Liver (tissue), 9 donors: ENCODE measurements around the gene RHOV. TPM values are rescaled to one million over a fixed set of nuclear protein-coding genes. Genes with fewer than 3 reads are reported as not detected.

ENCODE experiments used
- DNase-seq: peaks from one replicate; pipeline ENCODE4 v3.0.0-alpha.2; 2017; ENCODE audit warnings: low spot score
- H3K27ac ChIP-seq, 2 donors: one replicate each; pipeline ENCODE4 v1.7.0; 2013; ENCODE audit warnings: inconsistent platforms in 2 of 2, low read length in 2 of 2, control low read depth in 1 of 2, low read depth in 1 of 2, mild to moderate bottlenecking in 1 of 2
- H3K27me3 ChIP-seq, 4 donors: one replicate each; pipeline versions ENCODE4 v1.6.1 to v1.7.0; 2013; ENCODE audit warnings: low read length in 3 of 4, inconsistent platforms in 1 of 4, mild to moderate bottlenecking in 1 of 4, moderate library complexity in 1 of 4; ENCODE audit not compliant: control insufficient read depth in 4 of 4, insufficient read depth in 4 of 4
- H3K36me3 ChIP-seq, 4 donors: one replicate each; pipeline versions ENCODE4 v1.6.1 to v1.7.0; 2013; ENCODE audit warnings: low read length in 3 of 4, mild to moderate bottlenecking in 3 of 4, low read depth in 1 of 4, moderate library complexity in 1 of 4; ENCODE audit not compliant: control insufficient read depth in 4 of 4, insufficient read depth in 3 of 4
- H3K4me1 ChIP-seq, 4 donors: one replicate each; pipeline versions ENCODE4 v1.6.1 to v1.7.0; 2013; ENCODE audit warnings: low read length in 3 of 4, mild to moderate bottlenecking in 3 of 4, moderate library complexity in 1 of 4; ENCODE audit not compliant: control insufficient read depth in 4 of 4, insufficient read depth in 4 of 4
- H3K4me3 ChIP-seq, 3 donors: one replicate each; pipeline versions ENCODE4 v1.6.1 to v1.7.0; 2013; ENCODE audit warnings: low read length in 3 of 3, control low read depth in 1 of 3, low read depth in 1 of 3, mild to moderate bottlenecking in 1 of 3
- H3K9ac ChIP-seq, 2 donors: one replicate each; pipeline ENCODE4 v1.7.0; 2013; ENCODE audit warnings: low read length in 2 of 2, mild to moderate bottlenecking in 2 of 2, moderate library complexity in 2 of 2, control low read depth in 1 of 2, low read depth in 1 of 2
- H3K9me3 ChIP-seq, 4 donors: one replicate each; pipeline versions ENCODE4 v1.6.1 to v1.7.0; 2013; ENCODE audit warnings: low read length in 3 of 4; ENCODE audit not compliant: control insufficient read depth in 4 of 4
- EGR1 ChIP-seq, 2 donors: IDR thresholded peaks; 2 replicates each; pipeline ENCODE4 v1.6.1; 2016 to 2018; ENCODE audit warnings: antibody characterized with exemption in 2 of 2, low read depth in 2 of 2
- FOXA1 ChIP-seq: IDR thresholded peaks from 2 replicates; pipeline ENCODE4 v1.6.1; 2016; ENCODE audit warnings: antibody characterized with exemption
- FOXA2 ChIP-seq: IDR thresholded peaks from 2 replicates; pipeline ENCODE4 v1.6.1; 2016; ENCODE audit warnings: antibody characterized with exemption
- HNF4A ChIP-seq, 2 donors: conservative IDR thresholded peaks; 2 replicates each; pipeline ENCODE4 v1.6.1; 2016; ENCODE audit warnings: antibody characterized with exemption in 2 of 2, mild to moderate bottlenecking in 2 of 2
- HNF4G ChIP-seq: IDR thresholded peaks from 2 replicates; pipeline ENCODE4 v1.6.1; 2016; ENCODE audit warnings: antibody characterized with exemption
- JUND ChIP-seq, 2 donors: IDR thresholded peaks; 2 replicates each; pipeline ENCODE4 v1.6.1; 2016; ENCODE audit warnings: antibody characterized with exemption in 2 of 2
- NR2F2 ChIP-seq: IDR thresholded peaks from 2 replicates; pipeline ENCODE4 v1.6.1; 2016; ENCODE audit warnings: antibody characterized with exemption
- RAD21 ChIP-seq, 2 donors: IDR thresholded peaks; 2 replicates each; pipeline ENCODE4 v1.6.1; 2016; ENCODE audit warnings: antibody characterized with exemption in 2 of 2, mild to moderate bottlenecking in 2 of 2
- RXRA ChIP-seq, 2 donors: IDR thresholded peaks; 2 replicates each; pipeline ENCODE4 v1.6.1; 2017 to 2018; ENCODE audit warnings: antibody characterized with exemption in 2 of 2, mild to moderate bottlenecking in 1 of 2
- SP1 ChIP-seq: IDR thresholded peaks from 2 replicates; pipeline ENCODE4 v1.6.1; 2018; ENCODE audit warnings: antibody characterized with exemption, mild to moderate bottlenecking
- TAF1 ChIP-seq: conservative IDR thresholded peaks from 2 replicates; pipeline ENCODE4 v1.6.1; 2016; ENCODE audit warnings: antibody characterized with exemption, mild to moderate bottlenecking
- YY1 ChIP-seq: IDR thresholded peaks from 2 replicates; pipeline ENCODE4 v1.6.1; 2016; ENCODE audit warnings: antibody characterized with exemption, mild to moderate bottlenecking
- WGBS: extraction: QIAGEN DNeasy Blood & Tissue Kit; methylation state at CpG from one replicate; pipeline ENCODE4 v1.1.7; 2013; 5-methylcytosine and 5-hydroxymethylcytosine counted together
- polyA plus RNA-seq, 2 donors: library from polyadenylated mRNA; stranded (reverse) in 1 of 2; unstranded in 1 of 2; fragments of 200-250 nt in 1 of 2; fragments of >200 nt in 1 of 2; fragmentation: Nextera tagmentation in 1 of 2; extraction: Ambion mirVana in 1 of 2; gene quantifications; one replicate each; pipeline versions ENCODE4 v1.2.1 to v1.2.3, GENCODE V29; 2013 to 2015
- total RNA-seq, 2 donors: library from RNA; depleted of rRNA; stranded (reverse); fragments of >200 nt; gene quantifications; one replicate each; pipeline ENCODE4 v1.2.3, GENCODE V29; 2014
- TF ChIP-seq, protein P1 (sequence below): IDR thresholded peaks from 2 replicates; pipeline ENCODE4 v1.6.1; 2016; ENCODE audit warnings: antibody characterized with exemption
- TF ChIP-seq, protein P2 (sequence below): IDR thresholded peaks from 2 replicates; pipeline ENCODE4 v1.6.1; 2016; ENCODE audit warnings: antibody characterized with exemption
- TF ChIP-seq, protein P3 (sequence below): IDR thresholded peaks from 2 replicates; pipeline ENCODE4 v1.6.1; 2016; ENCODE audit warnings: antibody characterized with exemption, mild to moderate bottlenecking
- TF ChIP-seq, protein P4 (sequence below): fragments of 150-350 bp; IDR thresholded peaks from 2 replicates; pipeline ENCODE4 v1.5.1; 2017; ENCODE audit warnings: improper control_type of control experiment, low read depth, low read length; ENCODE audit not compliant: missing input control
- TF ChIP-seq, protein P5 (sequence below): IDR thresholded peaks from 2 replicates; pipeline ENCODE4 v1.6.1; 2016; ENCODE audit warnings: antibody characterized with exemption
- donor health status: healthy.
- donor health status: healthy.
- donor health status: healthy.
- donor health status: healthy.
- donor health status: healthy.

The RHOV gene
- total and polyA plus RNA-seq, 4 donors = 0.05 TPM; not detected in 3

DNA sequence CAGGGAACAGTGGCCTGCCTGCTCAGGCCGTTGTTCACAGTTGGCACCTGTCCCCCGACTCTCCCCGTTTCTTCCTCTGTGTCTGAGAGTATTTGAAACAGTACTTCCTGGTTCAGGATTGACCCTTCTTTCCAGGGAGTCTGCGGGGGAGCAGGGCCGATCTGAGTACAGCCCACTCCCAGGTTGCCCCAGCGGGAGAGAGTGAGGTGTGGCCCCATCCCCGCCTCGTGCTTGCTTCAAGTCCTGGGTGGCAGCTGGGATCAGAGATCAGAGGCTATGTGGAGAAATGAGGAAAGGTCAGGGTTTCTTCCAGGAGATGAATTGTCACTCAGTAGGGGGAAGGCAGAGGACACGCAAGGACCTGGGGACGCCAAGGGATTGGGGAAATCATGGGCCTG is 48.6 kb upstream of the RHOV start:
- Histone ChIP-seq H3K27me3 (peaks cover 0 to 2% (median 0%) of the 10 kb centered on the region in 4 donors), H3K9me3 (no peaks in the 10 kb centered on the region), H3K4me1 (peaks cover 10 to 24% (median 15%) of the 10 kb centered on the region in 4 donors), H3K27ac (no peak overlapping the region), H3K36me3 (no peaks in the 10 kb centered on the region), H3K4me3 (no peak overlapping the region), H3K9ac (no peak overlapping the region)
- no peak for DNase-seq
- 69% methylated on average over 10 of the region's 10 CpGs for WGBS
- no peak for TF ChIP-seq HNF4A (conservative IDR thresholded peaks at IDR 0.05)
- TF ChIP-seq, protein P1, sequence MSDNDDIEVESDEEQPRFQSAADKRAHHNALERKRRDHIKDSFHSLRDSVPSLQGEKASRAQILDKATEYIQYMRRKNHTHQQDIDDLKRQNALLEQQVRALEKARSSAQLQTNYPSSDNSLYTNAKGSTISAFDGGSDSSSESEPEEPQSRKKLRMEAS = no peak
- no peak for TF ChIP-seq TAF1
- TF ChIP-seq, protein P2, sequence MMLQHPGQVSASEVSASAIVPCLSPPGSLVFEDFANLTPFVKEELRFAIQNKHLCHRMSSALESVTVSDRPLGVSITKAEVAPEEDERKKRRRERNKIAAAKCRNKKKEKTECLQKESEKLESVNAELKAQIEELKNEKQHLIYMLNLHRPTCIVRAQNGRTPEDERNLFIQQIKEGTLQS = no peak
- TF ChIP-seq FOXA2 = no peak
- no peak for TF ChIP-seq JUND (IDR thresholded peaks at IDR 0.05)
- TF ChIP-seq, protein P3, sequence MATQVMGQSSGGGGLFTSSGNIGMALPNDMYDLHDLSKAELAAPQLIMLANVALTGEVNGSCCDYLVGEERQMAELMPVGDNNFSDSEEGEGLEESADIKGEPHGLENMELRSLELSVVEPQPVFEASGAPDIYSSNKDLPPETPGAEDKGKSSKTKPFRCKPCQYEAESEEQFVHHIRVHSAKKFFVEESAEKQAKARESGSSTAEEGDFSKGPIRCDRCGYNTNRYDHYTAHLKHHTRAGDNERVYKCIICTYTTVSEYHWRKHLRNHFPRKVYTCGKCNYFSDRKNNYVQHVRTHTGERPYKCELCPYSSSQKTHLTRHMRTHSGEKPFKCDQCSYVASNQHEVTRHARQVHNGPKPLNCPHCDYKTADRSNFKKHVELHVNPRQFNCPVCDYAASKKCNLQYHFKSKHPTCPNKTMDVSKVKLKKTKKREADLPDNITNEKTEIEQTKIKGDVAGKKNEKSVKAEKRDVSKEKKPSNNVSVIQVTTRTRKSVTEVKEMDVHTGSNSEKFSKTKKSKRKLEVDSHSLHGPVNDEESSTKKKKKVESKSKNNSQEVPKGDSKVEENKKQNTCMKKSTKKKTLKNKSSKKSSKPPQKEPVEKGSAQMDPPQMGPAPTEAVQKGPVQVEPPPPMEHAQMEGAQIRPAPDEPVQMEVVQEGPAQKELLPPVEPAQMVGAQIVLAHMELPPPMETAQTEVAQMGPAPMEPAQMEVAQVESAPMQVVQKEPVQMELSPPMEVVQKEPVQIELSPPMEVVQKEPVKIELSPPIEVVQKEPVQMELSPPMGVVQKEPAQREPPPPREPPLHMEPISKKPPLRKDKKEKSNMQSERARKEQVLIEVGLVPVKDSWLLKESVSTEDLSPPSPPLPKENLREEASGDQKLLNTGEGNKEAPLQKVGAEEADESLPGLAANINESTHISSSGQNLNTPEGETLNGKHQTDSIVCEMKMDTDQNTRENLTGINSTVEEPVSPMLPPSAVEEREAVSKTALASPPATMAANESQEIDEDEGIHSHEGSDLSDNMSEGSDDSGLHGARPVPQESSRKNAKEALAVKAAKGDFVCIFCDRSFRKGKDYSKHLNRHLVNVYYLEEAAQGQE = no peak
- TF ChIP-seq RAD21 (IDR thresholded peaks at IDR 0.05) = no peak
- no peak for TF ChIP-seq RXRA (IDR thresholded peaks at IDR 0.05)
- no peak for TF ChIP-seq FOXA1
- no peak for TF ChIP-seq HNF4G
- TF ChIP-seq YY1 = no peak
- no peak for TF ChIP-seq SP1
- TF ChIP-seq EGR1 (IDR thresholded peaks at IDR 0.05; ENCODE audit: low read depth in 2 of 2) = no peak
- TF ChIP-seq, protein P4, sequence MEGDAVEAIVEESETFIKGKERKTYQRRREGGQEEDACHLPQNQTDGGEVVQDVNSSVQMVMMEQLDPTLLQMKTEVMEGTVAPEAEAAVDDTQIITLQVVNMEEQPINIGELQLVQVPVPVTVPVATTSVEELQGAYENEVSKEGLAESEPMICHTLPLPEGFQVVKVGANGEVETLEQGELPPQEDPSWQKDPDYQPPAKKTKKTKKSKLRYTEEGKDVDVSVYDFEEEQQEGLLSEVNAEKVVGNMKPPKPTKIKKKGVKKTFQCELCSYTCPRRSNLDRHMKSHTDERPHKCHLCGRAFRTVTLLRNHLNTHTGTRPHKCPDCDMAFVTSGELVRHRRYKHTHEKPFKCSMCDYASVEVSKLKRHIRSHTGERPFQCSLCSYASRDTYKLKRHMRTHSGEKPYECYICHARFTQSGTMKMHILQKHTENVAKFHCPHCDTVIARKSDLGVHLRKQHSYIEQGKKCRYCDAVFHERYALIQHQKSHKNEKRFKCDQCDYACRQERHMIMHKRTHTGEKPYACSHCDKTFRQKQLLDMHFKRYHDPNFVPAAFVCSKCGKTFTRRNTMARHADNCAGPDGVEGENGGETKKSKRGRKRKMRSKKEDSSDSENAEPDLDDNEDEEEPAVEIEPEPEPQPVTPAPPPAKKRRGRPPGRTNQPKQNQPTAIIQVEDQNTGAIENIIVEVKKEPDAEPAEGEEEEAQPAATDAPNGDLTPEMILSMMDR = no peak
- TF ChIP-seq NR2F2 = no peak
- TF ChIP-seq, protein P5, sequence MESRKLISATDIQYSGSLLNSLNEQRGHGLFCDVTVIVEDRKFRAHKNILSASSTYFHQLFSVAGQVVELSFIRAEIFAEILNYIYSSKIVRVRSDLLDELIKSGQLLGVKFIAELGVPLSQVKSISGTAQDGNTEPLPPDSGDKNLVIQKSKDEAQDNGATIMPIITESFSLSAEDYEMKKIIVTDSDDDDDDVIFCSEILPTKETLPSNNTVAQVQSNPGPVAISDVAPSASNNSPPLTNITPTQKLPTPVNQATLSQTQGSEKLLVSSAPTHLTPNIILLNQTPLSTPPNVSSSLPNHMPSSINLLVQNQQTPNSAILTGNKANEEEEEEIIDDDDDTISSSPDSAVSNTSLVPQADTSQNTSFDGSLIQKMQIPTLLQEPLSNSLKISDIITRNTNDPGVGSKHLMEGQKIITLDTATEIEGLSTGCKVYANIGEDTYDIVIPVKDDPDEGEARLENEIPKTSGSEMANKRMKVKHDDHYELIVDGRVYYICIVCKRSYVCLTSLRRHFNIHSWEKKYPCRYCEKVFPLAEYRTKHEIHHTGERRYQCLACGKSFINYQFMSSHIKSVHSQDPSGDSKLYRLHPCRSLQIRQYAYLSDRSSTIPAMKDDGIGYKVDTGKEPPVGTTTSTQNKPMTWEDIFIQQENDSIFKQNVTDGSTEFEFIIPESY = no peak
